ENCODE measurements around the gene MBD3L5. TPM values are rescaled to one million over a fixed set of nuclear protein-coding genes. Genes with fewer than 3 reads are reported as not detected.

Gene MBD3L5
- total and polyA plus RNA-seq, 9 of the 15 experiments (the other 6 are each of a cell fraction or from before 2014, with no cell fraction given): not detected

DNA sequence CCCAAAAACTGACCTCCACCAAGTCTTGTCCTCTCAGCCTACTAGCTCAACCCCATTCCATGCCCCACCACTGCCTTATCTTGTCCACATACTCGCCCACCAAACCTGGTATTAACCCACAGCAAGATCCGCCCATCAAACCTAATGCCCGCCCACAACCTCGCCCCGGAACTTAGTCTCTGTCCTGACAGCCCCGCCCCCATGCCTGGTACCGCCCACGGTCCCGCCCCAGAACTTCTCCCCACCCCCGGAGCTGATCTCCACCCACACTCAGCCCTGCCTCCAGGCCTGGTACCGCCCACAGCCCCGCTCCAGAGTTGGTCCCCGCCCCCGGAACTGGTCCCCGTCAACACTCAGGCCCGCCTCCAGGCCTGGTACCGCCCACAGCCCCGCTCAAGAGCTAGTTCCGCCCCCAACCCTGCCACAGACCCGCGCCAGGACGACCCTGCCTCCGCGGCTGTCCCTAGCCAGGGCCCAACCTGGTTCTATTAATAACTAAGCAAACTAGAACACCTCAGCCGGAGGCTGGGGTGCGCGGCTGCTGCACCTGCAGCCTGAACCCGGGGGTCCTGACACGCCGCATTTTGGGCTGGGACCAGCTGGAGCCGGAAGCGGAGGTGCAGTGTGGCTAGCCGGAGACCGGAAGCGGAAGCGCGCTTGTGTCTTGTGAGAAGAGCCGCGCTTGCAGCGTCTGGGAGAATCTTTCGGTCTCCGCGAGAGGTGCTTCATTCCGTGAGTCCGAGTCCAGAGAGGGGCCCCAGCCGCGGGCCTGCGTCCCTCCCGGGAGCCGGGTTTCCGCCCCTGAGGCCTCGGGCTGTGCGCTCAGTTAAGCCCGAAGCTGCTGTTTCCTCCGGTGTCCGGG, 38.9 kb downstream of the MBD3L5 start, which contains the start of gene ZNF557 (continued):
- TF ChIP-seq, protein P1, sequence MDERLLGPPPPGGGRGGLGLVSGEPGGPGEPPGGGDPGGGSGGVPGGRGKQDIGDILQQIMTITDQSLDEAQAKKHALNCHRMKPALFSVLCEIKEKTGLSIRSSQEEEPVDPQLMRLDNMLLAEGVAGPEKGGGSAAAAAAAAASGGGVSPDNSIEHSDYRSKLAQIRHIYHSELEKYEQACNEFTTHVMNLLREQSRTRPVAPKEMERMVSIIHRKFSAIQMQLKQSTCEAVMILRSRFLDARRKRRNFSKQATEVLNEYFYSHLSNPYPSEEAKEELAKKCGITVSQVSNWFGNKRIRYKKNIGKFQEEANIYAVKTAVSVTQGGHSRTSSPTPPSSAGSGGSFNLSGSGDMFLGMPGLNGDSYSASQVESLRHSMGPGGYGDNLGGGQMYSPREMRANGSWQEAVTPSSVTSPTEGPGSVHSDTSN (CRISPR knock-in tag; IDR thresholded peaks at IDR 0.05; ENCODE audit: low read depth): no peak
- TF ChIP-seq, protein P1 (tag; conservative IDR thresholded peaks at IDR 0.05; ENCODE audit: low read depth): peak; percentile 53; the same call in 1 of the 2 replicates
- no peak for TF ChIP-seq LEF1 (IDR thresholded peaks at IDR 0.05)
- TF ChIP-seq ZFP1 (CRISPR knock-in tag; IDR thresholded peaks at IDR 0.05): no peak
- TF ChIP-seq, protein P2, sequence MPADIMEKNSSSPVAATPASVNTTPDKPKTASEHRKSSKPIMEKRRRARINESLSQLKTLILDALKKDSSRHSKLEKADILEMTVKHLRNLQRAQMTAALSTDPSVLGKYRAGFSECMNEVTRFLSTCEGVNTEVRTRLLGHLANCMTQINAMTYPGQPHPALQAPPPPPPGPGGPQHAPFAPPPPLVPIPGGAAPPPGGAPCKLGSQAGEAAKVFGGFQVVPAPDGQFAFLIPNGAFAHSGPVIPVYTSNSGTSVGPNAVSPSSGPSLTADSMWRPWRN (IDR thresholded peaks at IDR 0.05; ENCODE audit: low read depth): no peak
- TF ChIP-seq NUFIP1 (IDR thresholded peaks at IDR 0.05; ENCODE audit: partially characterized antibody): no peak
- TF ChIP-seq, protein P3, sequence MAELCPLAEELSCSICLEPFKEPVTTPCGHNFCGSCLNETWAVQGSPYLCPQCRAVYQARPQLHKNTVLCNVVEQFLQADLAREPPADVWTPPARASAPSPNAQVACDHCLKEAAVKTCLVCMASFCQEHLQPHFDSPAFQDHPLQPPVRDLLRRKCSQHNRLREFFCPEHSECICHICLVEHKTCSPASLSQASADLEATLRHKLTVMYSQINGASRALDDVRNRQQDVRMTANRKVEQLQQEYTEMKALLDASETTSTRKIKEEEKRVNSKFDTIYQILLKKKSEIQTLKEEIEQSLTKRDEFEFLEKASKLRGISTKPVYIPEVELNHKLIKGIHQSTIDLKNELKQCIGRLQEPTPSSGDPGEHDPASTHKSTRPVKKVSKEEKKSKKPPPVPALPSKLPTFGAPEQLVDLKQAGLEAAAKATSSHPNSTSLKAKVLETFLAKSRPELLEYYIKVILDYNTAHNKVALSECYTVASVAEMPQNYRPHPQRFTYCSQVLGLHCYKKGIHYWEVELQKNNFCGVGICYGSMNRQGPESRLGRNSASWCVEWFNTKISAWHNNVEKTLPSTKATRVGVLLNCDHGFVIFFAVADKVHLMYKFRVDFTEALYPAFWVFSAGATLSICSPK (IDR thresholded peaks at IDR 0.05; ENCODE audit: borderline replicate concordance): no peak
- peak; percentile 85 for TF ChIP-seq POLR2B (IDR thresholded peaks at IDR 0.05; ENCODE audit: low read depth, partially characterized antibody)
- TF ChIP-seq, protein P4, sequence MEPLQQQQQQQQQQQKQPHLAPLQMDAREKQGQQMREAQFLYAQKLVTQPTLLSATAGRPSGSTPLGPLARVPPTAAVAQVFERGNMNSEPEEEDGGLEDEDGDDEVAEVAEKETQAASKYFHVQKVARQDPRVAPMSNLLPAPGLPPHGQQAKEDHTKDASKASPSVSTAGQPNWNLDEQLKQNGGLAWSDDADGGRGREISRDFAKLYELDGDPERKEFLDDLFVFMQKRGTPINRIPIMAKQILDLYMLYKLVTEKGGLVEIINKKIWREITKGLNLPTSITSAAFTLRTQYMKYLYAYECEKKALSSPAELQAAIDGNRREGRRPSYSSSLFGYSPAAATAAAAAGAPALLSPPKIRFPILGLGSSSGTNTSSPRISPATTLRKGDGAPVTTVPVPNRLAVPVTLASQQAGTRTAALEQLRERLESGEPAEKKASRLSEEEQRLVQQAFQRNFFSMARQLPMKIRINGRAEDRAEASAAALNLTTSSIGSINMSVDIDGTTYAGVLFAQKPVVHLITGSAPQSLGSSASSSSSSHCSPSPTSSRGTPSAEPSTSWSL (CRISPR knock-in tag; IDR thresholded peaks at IDR 0.05; ENCODE audit: borderline replicate concordance): no peak
- no peak for TF ChIP-seq ZNF668 (CRISPR knock-in tag; IDR thresholded peaks at IDR 0.05)
- TF ChIP-seq ZNF75A (CRISPR knock-in tag; IDR thresholded peaks at IDR 0.05): no peak
- TF ChIP-seq PHF8 (IDR thresholded peaks at IDR 0.05; ENCODE audit: borderline replicate concordance, low read length): peak; percentile 87
- TF ChIP-seq GTF2F1 (IDR thresholded peaks at IDR 0.05; ENCODE audit: low read depth, low read length): no peak
- TF ChIP-seq, protein P5, sequence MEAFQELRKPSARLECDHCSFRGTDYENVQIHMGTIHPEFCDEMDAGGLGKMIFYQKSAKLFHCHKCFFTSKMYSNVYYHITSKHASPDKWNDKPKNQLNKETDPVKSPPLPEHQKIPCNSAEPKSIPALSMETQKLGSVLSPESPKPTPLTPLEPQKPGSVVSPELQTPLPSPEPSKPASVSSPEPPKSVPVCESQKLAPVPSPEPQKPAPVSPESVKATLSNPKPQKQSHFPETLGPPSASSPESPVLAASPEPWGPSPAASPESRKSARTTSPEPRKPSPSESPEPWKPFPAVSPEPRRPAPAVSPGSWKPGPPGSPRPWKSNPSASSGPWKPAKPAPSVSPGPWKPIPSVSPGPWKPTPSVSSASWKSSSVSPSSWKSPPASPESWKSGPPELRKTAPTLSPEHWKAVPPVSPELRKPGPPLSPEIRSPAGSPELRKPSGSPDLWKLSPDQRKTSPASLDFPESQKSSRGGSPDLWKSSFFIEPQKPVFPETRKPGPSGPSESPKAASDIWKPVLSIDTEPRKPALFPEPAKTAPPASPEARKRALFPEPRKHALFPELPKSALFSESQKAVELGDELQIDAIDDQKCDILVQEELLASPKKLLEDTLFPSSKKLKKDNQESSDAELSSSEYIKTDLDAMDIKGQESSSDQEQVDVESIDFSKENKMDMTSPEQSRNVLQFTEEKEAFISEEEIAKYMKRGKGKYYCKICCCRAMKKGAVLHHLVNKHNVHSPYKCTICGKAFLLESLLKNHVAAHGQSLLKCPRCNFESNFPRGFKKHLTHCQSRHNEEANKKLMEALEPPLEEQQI (IDR thresholded peaks at IDR 0.05): no peak
- TF ChIP-seq, protein P6, sequence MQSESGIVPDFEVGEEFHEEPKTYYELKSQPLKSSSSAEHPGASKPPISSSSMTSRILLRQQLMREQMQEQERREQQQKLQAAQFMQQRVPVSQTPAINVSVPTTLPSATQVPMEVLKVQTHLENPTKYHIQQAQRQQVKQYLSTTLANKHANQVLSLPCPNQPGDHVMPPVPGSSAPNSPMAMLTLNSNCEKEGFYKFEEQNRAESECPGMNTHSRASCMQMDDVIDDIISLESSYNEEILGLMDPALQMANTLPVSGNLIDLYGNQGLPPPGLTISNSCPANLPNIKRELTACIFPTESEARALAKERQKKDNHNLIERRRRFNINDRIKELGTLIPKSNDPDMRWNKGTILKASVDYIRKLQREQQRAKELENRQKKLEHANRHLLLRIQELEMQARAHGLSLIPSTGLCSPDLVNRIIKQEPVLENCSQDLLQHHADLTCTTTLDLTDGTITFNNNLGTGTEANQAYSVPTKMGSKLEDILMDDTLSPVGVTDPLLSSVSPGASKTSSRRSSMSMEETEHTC (IDR thresholded peaks at IDR 0.05): no peak

Measured in K562 (cell line).